GM21717 (cell line): ENCODE measurements around the gene SOD3.

Source experiments
- ATAC-seq: cut with Tn5 transposase; IDR thresholded peaks from one replicate; pipeline ENCODE4 v1.9.1; 2021; ENCODE audit warnings: mild to moderate bottlenecking, moderate library complexity; ENCODE audit not compliant: unreplicated experiment

SOD3 gene

GRCh38 chr4:24775032-24775605 lies 20.3 kb upstream of the SOD3 start:
- ATAC-seq: no peak

- no peak for ATAC-seq
Measured at GRCh38 chr4:24775750-24776149, 19.6 kb upstream of the SOD3 start.

- ATAC-seq: no peak
Measured at GRCh38 chr4:24777536-24778463, 17.6 kb upstream of the SOD3 start.

GRCh38 chr4:24778464-24779225 lies 16.7 kb upstream of the SOD3 start:
- no peak for ATAC-seq

- no peak for ATAC-seq
Measured at GRCh38 chr4:24780936-24781495, 14.4 kb upstream of the SOD3 start.

- no peak for ATAC-seq
Measured at GRCh38 chr4:24781999-24782745, 13.2 kb upstream of the SOD3 start.

GRCh38 chr4:24783506-24783905 lies 11.9 kb upstream of the SOD3 start:
- no peak for ATAC-seq

GRCh38 chr4:24791043-24791442 lies 4.3 kb upstream of the SOD3 start:
- no peak for ATAC-seq

- no peak for ATAC-seq
Measured at GRCh38 chr4:24792552-24792951, 2.8 kb upstream of the SOD3 start.

GRCh38 chr4:24793219-24794005 lies 2.0 kb upstream of the SOD3 start:
- no peak for ATAC-seq

- ATAC-seq: no peak
Measured at GRCh38 chr4:24794051-24794450, 1.3 kb upstream of the SOD3 start.

- no peak for ATAC-seq
Measured at GRCh38 chr4:24794480-24794879, 893 bp upstream of the SOD3 start.

GRCh38 chr4:24795666-24796381 lies 451 bp downstream of the SOD3 start:
- no peak for ATAC-seq

- ATAC-seq: no peak
Measured at GRCh38 chr4:24796620-24797019, 1.2 kb downstream of the SOD3 start.

GRCh38 chr4:24798036-24798610 lies 2.8 kb downstream of the SOD3 start:
- ATAC-seq: no peak

GRCh38 chr4:24799196-24799543 lies 3.8 kb downstream of the SOD3 start:
- no peak for ATAC-seq

- ATAC-seq: no peak
Measured at GRCh38 chr4:24799544-24800324, 4.4 kb downstream of the SOD3 start.

- no peak for ATAC-seq
Measured at GRCh38 chr4:24800325-24800895, 5.0 kb downstream of the SOD3 start.
